Fibroblast of the conjunctiva (primary cell): Measurements from ENCODE around the gene CCDC148.
"Not testable (repeated sequence)": the region's sequence is repeated elsewhere in the genome, so short reads cannot be mapped to it uniquely, and the experiment has no call there.

Experiments used
- DNase-seq: peaks from one replicate; pipeline ENCODE4 v3.0.0-alpha.2; 2010; ENCODE audit warnings: low read depth

The CCDC148 gene

GRCh38 chr2:158481116-158481515 is 24.6 kb upstream of the CCDC148 start:
- no peak for DNase-seq

DNA sequence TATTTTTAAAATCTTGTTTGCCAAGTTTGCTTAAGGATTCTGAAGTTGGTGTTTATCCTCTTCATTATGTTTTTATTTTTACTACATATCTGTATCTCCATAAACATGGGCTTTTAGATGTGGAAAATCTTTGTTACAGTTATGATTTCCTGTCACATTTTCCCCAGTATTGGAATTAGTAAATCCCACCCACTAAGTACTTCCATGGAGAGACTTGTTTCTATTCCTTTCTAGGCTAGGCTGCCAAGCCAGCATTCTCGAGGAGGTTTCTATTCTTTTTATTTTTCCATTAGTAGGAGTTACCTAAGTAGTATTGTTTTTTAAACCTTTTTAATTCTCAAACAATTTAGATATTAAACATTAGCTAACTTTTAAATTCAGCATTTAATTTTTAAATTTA is 22.3 kb upstream of the CCDC148 start:
- DNase-seq: no peak

DNA sequence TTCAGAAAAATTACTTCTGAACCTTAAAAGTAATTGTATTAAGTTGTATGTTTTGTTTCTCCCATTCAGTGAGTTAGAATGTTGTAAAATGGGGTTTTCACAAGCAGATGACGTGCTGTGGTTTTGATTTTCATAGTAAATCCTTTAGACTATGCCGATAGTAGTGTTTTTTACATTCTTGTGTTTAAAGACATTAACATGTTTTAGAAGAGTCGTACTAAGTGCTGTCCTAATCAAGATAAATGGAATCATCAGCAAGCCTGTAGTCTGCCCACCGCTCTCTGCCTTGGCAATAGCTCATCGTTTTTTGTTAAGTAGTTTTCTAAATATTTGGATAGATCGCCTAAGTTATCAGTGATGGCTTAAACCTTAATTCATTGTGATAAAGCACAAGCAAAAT is 21.7 kb upstream of the CCDC148 start:
- DNase-seq: no peak

DNA sequence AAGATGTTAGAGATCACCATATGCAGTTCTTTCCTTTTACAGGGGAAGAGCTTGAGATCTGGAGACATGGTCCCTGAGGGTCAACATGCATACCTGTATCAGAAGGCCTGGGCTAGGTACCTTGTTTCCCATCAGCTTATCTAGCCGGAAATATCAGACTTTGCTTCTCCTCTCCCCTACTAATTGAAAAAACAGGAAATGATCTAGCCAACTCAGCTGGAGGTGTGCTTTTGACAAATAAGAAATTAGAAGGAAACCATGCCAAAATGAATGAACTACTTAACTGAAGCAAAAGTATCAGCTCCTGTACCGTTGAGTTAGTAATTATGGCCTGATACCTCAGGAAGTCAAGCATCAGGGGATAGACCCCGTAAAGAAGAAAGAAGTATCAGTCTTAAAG is 20.6 kb upstream of the CCDC148 start:
- no peak for DNase-seq

DNA sequence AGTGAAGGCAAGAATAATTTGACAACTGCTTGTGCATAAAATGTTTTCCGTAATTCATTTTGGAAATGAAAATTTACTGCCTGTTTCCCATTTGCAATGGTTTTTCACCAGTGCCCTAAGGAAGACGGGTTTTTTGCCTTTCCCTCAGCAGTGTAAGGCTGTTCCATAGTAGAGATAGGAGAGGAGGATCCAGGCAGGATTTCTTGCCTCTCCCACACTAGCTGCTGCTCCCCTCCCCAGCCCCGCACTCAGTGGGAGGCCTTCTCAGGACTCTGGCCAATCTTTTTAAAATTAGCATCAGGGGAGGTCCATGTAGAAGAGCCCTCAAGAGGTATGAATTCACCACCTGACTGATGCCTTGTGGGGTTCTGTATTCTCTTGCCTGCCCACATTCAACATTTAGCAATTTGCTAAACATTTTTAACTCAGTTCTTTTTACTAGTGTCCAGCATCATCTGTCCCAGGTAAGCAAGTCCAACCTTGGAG is 18.0 kb upstream of the CCDC148 start:
- DNase-seq: not testable (repeated sequence)

DNA sequence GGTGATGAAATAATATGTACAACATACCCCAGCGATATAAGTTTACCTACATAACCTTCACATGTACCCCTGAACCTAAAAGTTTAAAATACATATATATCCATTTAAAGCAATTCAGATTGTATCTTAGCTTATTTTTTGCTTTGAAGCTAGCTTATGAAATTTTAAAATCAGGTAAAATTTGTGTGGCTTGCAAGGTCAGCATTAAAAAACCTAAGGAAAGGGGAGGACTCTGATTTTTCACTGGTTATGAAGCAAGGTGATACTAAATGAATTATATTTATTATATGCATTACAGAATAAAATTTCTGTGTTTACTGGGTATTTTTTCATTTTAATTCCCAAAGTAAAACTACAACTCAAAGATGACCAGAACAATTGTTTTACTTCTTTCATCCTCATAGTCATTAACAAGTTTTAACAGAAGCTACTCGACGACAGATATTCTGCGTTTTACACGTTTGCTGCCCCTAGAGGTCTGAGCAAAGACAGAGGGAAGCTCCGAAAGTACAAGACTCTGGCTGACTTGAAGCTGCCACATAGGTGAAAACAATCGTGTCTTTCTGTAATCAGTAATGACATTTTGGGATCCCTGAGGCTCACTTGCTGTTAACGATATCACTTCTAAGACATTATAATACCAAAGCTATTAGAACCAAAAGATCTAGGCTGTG is 17.3 kb upstream of the CCDC148 start:
- no peak for DNase-seq

GRCh38 chr2:158473300-158473699 is 16.7 kb upstream of the CCDC148 start:
- DNase-seq: not testable (repeated sequence)

GRCh38 chr2:158472829-158473228 is 16.3 kb upstream of the CCDC148 start:
- not testable (repeated sequence) for DNase-seq

GRCh38 chr2:158467248-158467647 is 10.7 kb upstream of the CCDC148 start:
- DNase-seq: no peak

GRCh38 chr2:158464426-158465281 is 8.1 kb upstream of the CCDC148 start:
- DNase-seq: no peak

DNA sequence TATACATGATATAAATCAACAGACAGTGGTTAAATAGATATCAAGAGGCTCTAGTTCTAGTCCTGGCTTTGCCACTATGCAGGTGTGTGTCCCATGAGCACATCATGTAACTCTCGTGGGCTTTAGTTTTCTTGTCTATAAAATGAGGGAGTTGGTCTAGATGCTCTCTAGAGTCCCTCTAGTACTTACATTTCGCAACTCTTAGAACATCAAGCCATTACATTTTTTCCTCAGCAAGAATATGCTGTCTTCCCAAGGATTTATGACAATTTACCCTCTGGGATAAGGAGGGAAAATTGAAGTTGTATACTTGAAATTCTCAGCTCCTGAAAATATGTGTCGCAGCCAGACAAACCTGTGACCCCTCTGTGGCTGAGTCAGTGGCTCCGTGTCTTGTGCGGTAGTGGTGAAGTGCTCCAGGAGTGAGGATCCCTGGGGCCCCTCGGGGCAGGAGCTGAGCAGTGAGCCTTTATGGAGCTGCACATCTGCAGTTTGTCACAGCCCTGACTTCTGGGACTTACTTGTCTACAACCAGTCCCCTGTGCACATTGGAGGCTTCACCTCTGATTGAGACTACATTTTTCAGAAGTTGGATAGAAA is 7.0 kb upstream of the CCDC148 start:
- no peak for DNase-seq

DNA sequence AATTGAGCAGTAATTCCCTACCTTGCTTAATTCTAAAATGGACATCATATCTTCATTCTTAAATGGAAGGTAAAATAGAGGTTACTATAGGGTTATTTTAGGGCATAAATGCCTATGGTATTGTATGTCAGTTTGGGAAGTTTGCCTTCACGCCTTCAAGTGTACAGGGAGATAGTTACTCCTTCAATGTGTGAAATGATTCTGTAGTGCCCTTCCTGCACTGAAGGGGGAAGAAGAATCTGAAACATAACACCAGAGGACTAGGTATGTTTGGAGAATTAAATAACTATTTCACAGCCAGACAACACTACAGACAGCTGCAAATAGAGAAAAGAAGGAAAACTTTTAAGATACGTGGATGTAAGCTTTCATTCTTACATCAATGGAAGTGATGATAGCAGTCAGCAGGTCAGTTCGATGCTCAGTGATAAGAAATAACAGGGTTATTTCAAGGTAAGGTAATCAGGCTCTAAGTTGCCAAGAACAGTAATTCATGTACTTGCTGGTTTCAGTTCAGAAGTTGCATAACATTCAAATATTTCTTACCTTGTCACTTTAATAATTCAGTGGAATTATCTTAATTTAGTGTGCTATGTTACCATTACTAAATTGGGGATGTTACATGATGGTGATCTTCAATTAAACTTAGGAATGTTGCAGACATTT is 4.2 kb upstream of the CCDC148 start:
- DNase-seq: no peak

GRCh38 chr2:158459161-158460003 is 2.8 kb upstream of the CCDC148 start:
- no peak for DNase-seq

- no peak for DNase-seq
Measured at GRCh38 chr2:158458617-158458920, 2.0 kb upstream of the CCDC148 start.

- DNase-seq: no peak
Measured at GRCh38 chr2:158457826-158458616, 1.5 kb upstream of the CCDC148 start.

DNA sequence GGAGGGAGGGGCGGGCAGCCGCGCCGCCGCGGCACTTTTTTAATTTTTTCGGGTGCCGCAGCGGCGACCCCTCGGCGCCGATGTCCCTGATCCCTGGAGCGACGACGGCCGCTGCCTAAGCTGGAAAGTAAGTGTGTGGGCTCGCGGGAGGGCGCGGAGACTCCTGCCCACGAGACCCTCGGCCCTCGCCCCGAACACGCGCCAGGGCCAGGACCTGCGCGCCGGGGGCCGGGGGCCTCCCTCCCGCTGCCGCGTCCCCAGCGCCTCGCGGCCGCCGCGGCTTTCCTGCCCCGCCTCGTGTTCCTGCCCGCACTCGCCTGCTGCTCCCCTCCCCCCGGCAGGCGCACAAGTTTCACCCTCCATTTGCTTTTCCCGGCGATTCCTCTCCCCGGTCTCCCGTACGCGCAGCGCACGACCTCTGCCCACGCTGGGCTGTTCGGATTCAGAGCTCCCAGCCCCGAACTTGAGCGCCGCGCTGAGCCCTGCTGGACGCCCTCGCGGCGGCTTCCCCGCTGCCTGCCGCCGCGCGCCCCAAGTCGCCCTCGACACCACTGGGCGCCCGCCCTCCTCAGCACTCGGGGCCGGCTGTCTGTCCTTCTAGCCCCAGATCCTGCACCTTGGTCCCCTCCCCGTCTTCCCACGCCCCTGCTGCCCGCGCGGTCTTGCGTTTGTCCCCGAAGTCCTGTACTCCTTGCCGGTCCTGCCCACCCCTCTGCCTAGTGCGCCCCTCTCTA is 706 bp upstream of the CCDC148 start:
- no peak for DNase-seq

DNA sequence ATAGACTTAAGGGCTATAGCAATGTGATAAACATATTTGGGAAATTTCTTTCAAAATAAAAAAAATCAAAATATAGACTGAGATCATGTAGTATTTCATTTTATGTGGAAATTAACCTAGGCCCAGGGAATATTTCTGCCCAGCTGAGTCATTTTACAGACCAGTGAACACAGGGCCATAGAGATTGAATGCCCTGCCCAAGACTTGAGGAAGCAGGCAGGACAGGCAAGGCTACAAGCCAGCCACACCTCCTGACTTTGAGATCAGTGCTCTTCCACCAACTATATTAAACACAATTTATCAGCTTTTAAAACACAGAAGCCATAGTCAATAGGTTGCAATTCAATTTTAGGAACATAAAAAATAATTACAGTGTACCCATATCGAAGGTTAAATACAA is 12.9 kb downstream of the CCDC148 start:
- no peak for DNase-seq

DNA sequence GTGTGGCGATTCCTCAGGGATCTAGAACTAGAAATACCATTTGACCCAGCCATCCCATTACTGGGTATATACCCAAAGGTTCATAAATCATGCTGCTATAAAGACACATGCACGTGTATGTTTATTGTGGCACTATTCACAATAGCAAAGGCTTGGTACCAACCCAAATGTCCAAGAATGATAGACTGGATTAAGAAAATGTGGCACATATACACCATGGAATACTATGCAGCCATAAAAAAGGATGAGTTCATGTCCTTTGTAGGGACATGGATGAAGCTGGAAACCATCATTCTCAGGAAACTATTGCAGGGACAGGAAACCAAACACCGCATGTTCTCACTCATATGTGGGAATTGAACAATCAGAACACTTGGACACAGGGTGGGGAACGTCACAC is 17.5 kb downstream of the CCDC148 start:
- not testable (repeated sequence) for DNase-seq

DNA sequence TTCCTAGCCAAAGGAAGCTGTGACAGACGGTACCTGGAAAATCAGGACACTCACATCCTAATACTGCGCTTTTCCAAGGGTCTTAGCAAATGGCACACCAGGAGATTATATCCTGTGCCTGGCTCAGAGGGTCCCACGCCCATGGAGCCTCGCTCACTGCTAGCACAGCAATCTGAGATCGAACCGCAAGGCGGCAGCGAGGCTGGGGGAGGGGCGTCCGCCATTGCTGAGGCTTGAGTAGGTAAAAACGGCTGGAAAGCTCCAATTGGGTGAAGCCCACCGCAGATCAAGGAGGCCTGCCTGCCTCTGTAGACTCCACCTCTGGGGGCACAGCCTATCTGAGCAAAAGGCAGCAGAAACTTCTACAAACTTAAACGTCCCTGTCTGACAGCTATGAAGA is 22.8 kb downstream of the CCDC148 start:
- not testable (repeated sequence) for DNase-seq

GRCh38 chr2:158432117-158432516 is 24.4 kb downstream of the CCDC148 start:
- DNase-seq: no peak
